Activated CD4-positive, alpha-beta T cell treated with anti-CD3 and anti-CD28 coated beads, Interleukin-2, amount 50 U/mL, for 16 hours (primary cell): ENCODE data around the gene CDPF1.
"Not testable (repeated sequence)": the region's sequence is repeated elsewhere in the genome, so short reads cannot be mapped to it uniquely, and the experiment has no call there.

Experiments
- DNase-seq: peaks from one replicate; pipeline ENCODE4 v3.0.0-alpha.2; 2020

CDPF1 gene

DNA sequence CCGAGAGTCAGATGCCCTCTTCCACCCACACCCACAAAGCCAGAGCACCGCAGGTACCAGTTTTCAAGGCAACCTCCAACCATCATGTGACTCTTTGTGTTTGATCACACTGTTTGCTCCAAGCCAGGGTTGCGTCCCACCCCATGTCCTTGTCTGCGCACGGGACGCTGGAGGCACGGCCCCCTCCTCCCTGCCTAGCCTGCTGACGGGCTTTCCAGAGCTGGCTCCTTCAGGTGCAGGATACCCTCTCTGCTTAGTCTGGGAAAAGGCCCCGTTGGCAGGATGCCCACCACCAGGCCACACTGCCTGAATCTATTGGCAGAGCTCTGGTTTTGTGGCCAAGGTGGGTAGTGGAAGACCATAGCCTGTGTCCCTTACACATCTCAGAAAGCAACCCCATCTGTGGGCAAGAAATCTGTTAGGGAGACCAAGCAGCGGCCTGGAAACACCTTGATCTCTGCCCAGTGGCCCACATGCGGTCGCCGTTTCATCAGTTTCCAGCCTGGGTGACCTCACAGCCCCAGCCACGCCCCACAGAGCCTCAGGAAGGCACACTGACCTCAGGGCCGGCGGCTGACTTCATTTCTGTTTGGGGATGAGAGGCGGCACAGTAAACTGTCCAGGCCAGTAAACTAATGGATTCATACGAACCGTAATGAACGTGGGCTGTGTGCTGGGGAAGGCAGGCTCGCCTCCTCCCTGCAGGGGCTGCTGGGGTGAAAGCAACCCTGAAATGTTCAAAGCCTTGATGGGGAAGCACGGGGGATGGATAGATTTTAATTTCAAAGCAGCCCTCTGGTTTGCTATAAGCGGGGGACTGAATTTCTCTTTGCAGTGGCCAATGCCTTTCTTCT is 25.8 kb downstream of the CDPF1 start:
- no peak for DNase-seq

DNA sequence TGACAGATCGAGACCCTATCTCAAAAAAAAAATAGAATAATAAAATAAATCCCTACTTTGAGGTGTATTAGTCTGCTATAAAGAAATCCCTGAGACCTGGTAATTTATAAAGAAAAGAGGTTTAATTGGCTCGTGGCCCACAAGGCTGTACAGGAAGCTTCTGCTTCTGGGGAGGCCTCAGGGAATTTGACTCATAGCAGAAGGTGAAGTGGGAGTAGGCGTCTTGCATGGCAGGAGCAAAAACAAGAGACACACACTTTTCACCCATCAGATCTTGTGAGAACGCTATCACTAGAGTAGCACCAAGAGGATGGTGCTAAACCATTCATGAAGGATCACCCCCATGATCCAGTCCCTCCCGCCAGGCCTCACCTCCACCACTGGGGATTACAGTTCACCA is 29.2 kb downstream of the CDPF1 start:
- no peak for DNase-seq

DNA sequence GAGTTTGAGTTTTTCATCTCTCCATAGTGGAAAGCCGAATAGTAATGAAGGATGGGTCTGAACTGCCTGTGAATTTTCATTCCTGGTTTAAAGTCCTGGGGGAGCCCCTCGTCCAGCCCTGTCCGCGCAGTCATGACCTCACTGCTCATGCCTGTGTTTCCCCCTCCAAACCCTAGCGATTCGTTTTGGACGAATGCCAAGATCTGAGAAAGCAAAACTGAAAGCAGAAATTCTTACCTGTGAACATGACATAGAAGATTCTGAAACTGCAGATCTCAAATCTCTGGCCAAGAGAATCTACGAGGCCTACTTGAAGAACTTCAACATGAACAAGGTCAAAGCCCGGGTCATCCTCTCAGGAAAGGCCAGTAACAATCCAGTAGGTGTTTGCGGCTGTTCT is 30.5 kb downstream of the CDPF1 start:
- DNase-seq, result no peak

DNA sequence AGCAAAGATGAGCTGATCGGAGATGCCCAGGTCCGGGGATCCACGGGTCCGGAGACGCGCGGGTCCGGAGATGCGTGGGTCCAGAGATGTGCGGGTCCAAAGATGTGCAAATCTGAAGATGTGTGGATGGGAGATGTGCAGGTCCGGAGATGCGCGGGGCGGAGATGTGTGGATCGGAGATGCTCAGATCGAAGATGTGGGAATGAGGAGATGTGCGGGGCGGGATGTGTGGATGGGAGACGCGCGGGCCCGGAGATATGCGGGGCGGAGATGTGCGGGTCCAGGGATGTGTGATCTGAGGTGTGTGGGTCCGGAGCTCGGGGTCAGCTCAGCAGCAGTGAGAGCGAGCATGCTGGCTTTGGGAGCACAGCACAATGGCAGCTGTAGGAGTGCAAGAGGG is 35.5 kb downstream of the CDPF1 start:
- DNase-seq, result no peak

DNA sequence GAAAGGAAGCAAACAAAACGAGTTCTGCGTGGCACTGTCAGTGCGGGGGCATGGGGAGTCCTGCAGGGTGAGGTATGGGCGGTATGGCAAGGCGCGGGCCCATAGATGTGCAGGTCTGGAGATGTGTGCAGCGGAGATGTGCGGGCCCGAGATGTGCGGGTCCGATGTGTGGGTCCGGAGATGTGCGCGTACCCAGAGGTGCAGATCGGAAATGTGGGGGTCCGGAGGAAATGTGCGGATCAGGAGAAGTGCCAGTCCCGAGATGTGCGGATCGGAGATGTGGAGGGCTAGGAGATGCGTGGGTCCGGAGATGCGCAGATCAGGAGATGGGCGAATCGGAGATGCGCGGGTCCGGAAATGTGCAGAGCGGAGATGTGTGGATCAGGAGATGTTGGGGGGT is 35.9 kb downstream of the CDPF1 start:
- no peak for DNase-seq

DNA sequence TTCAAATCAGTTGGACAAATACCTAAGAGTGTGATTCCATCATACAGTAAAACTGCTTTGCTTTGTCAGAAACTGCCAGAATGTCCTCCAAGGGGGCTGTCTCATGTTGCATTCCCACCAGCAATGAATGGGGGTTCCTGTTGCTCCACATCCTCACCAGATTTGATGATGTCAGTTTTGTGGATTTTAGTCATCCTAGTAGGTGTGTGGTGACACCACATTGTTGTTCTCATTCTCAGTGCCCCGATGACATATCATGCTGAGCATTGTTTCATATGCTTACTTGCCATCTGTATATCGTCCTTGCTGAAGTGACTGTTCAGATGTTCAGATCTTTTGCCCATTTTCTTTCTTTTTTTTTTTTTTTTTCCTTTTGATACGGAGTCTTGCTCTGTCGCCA is 37.0 kb downstream of the CDPF1 start:
- DNase-seq, result peak; percentile 52

DNA sequence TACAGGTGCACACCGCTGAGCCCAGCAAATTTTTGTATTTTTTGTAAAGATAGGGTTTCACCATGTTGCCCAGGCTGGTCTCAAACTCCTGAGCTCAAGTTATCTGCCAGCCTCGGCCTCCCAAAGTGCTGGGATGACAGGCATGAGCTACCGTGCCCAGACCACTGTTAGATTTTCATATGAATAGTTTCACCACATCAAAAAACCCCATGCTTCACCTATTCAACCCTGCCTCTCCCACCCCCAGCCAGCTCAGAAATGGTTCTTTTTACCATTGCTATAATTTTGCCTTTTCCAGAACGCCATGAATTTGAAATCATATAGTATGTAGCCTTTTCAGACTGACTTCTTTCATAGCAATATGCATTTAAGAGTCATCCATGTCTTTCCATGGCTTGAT is 37.9 kb downstream of the CDPF1 start:
- DNase-seq, result no peak

DNA sequence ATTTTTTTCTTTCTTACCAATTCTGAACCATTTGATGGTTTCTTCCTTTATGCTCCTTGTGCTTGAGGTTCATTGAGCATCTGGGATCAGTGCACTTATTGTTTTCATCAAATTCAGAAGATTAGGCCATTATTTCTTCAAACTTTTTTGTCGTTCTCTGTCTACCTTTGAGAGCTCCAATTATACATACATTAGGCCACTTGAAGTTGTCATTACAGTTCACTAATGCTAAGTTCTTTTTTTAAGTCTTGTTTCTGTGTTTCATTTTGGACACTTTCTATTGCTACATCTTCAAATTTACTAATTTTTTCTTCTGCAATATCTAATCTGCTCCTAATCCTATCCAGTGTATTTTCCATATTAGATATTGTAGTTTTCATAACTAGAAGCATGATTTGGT is 40.8 kb downstream of the CDPF1 start:
- DNase-seq, result no peak

DNA sequence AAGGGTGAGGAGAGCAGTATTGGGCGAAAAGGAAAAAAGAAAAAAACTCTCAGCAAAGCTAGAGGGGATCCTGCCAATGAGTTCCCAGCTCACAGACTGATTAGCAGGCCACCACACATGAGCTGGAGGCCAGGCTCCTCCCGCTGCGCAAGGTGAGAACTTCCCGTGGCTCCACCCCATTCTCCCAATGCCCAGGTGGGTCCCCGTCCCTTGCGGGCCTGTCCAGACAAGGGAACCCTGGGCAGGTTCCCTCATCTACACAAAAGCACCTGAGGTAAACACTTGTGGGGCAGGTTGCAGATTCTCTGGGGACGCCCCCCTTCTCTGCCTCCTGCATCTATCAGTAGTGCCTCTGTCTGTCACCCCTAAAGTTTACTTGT is 46.5 kb downstream of the CDPF1 start:
- no peak for DNase-seq

DNA sequence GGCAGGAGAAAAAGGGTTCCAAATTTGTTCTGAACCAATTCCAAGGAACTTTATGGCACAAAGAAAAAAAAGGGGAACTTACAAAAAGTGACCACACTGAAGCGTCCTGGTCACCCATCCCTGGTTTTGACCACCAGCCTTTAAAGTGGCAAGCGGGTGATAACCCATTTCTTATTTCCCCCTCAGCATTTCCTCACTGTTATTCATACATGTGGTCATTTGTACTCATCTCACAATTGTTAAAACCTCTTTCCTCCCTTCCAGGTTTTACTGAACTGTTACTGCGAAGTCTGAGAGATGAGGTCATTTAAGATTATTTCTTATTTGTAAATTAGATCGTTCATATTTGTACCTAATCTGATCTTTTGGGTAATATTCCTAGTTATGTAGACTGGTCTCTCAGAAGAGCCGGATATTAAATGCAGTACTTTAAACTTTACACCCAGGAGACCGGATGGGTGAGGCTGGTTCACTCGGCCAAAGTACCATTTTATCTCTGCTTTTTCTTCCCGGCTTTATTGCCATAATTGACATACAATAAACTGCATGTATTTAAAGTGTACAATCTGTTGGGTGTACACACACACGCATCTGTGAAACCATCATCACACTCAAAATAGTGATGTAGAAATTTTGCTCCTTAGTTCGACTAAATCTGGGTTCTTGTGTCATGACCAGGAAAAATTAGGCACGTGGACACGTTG is 47.0 kb downstream of the CDPF1 start:
- DNase-seq, result no peak

DNA sequence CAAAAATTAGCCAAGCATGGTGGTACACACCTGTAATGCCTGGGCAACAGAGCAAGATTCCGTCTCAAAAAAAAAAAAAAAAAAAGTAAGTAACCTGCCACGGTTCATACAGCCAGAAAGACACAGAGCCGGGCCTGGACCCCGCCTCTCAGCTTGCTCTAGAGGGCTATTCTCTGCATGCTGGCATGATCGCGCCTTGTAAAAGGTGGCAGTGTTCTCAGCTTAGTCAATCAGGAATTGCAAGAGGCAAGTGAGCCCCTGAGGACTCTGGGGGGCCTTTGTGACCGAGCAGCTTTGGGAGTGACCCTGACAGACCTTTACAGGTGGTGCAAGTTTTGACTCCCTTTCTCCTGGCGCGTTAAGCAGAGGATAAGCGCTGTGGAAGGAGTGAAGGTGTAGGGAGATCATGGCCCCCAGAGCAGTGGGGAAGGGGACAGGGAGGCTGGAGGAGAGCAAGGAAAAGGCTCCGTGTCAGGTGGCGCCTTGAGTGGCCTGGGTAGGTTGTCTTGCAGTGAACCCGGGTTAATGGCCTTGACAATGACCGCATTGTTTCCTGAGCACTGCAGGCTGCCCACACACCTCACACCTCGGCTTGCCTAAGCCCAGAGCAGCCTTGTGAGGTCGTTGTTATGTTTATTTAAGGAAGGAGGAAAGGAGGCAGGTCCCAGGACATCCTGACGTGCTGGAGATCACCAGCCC is 48.9 kb downstream of the CDPF1 start:
- DNase-seq, result no peak

DNA sequence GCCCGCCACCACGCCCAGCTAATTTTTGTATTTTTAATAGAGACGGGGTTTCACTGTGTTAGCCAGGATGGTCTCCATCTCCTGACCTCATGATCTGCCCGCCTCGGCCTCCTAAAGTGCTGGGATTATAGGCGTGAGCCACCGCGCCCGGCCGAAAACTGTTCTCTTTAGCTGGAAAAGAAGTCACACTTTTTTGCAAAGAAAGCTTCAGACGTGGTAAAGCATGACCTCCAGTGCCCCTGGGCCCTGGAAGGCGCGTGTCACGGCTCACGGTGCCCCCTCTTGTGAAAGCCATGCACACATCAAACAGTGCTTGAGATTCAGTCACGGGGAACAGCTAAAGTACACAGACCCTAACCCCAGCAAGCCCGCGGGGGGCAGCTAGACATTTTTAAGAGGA is 51.3 kb downstream of the CDPF1 start:
- not testable (repeated sequence) for DNase-seq

DNA sequence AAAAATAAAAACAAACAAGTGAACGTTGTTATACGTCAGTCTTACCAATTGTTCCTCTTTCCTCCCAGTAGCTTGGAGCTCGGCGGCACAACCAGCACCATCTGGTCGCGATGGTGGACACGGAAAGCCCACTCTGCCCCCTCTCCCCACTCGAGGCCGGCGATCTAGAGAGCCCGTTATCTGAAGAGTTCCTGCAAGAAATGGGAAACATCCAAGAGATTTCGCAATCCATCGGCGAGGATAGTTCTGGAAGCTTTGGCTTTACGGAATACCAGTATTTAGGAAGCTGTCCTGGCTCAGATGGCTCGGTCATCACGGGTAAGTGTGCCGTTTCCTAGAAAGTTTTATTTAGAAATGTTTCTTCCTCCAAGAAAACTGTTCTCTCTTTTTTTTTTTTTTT is 51.8 kb downstream of the CDPF1 start:
- no peak for DNase-seq

DNA sequence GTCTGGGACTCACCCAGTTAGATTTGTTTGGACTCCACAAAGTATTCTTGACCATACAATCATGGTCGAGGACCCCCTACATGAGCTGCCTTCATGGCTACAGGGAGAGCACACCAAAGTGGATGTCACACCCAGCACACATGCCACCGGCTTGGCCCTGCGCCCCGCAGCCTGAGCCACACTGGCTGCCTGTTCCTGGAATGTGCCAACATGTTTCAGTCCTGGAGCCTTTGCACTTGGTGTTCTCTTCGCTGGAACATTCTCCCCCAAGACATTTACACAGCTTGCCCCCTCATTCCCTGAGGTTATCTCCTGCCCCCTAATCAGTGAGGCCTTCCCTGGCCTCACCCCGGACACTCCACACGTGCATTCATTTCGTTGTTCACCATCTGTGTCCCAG is 53.8 kb downstream of the CDPF1 start:
- no peak for DNase-seq

DNA sequence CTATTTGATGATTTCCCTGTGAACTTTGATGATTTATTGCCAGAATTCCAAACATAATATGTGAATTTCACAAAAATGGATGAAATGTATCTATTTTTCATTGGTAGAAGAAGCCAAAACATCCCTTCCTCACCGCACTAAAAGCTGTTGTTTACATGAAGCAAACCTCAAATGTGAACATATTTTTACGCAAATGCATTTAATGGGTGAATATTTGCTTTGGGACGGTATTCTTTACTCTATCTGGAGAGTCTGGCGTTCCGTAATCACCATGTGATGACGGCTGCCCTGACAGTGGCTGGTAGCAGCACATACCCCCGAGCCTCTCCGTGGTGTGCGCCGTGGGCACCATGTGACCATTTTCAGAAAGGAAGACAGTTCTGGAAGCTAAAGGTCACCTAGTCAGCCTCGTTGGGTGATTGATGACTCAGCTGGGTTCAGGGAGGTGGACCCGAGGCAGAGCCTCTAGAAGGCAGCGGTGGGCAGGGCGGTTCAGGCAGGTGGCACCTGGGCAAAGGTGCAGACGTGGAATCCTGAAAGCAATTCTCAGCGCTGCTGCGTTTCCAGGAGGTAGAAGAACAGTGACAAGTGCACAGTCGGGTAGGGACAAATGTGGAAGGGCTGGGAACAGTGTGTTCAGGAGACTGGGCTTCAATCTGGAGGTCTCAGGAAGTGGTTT is 54.5 kb downstream of the CDPF1 start:
- DNase-seq, result no peak
